Heart left ventricle (tissue), 13 donors: ENCODE data around the gene CTAGE1.

Source experiments
- CTCF ChIP-seq, 12 donors: fragments of 200-600 bp; sonication (generic) in 4 of 12; IDR thresholded peaks; one replicate each; pipeline versions ENCODE4 v1.5.0 to v1.8.0; 2018 to 2022; ENCODE audit warnings: antibody characterized with exemption in 12 of 12, mild to moderate bottlenecking in 5 of 12
- POLR2A ChIP-seq, 2 donors: fragments of 450-650 bp; IDR thresholded peaks; one replicate each; pipeline ENCODE4 v1.6.1; 2017; ENCODE audit warnings: antibody characterized with exemption in 2 of 2, mild to moderate bottlenecking in 2 of 2, moderate library complexity in 2 of 2
- donor health status: ischemic (EF 13 %, LVEDD 7.1; RV severe dilation, severe dysfunction).
- donor health status: DM: no; HTN: yes; CAD: no.
- donor health status: DM: no; HTN: no; CAD: no.
- donor health status: ischemic (EF 25% LVEDD 6.9; RV normal size, moderate dysfunction).
- donor health status: ischemic (EF 25% LVEDD 5.7; RV mildly dilated, moderate dysfunction).
- donor health status: ischemic (EF 35%, LVEDD 5.7; RV mildly dilated, moderate dysfunction).
- donor health status: nonischemic (EF 11% LVEDD 7.7; RV severe dilation, severe dysfunction).
- donor health status: DM: yes; HTN: yes; CAD: no.
- donor health status: PGD.
- donor health status: ischemic (EF 29% LVEDD 5.4; RV normal size, mild dysfunction).
- donor health status: nonischemic (EF 23%, LVEDD 6.1; RV moderate dilation, normal function).

GRCh38 chr18:22422909-22423548 lies 5.3 kb upstream of the CTAGE1 start:
- TF ChIP-seq CTCF (IDR thresholded peaks at IDR 0.05) (no peak), POLR2A (IDR thresholded peaks at IDR 0.05) (no peak)
